GM12865 (cell line): ENCODE measurements around the gene FITM1.

Experiments
- DNase-seq: peaks from one replicate; pipeline ENCODE4 v3.0.0; 2010; ENCODE audit warnings: low read depth
- H3K4me3 ChIP-seq: 2 replicates; pipeline ENCODE4 v1.5.1; 2011; ENCODE audit warnings: mild to moderate bottlenecking, low read depth, low read length, control low read depth
- TF ChIP-seq, protein P1 (sequence below): IDR thresholded peaks from 2 replicates; pipeline ENCODE4 v1.5.1; 2011; ENCODE audit warnings: low read length, control low read depth, low read depth, inconsistent platforms; ENCODE audit not compliant: insufficient read depth; ENCODE audit errors: missing control alignments

FITM1 gene

DNA sequence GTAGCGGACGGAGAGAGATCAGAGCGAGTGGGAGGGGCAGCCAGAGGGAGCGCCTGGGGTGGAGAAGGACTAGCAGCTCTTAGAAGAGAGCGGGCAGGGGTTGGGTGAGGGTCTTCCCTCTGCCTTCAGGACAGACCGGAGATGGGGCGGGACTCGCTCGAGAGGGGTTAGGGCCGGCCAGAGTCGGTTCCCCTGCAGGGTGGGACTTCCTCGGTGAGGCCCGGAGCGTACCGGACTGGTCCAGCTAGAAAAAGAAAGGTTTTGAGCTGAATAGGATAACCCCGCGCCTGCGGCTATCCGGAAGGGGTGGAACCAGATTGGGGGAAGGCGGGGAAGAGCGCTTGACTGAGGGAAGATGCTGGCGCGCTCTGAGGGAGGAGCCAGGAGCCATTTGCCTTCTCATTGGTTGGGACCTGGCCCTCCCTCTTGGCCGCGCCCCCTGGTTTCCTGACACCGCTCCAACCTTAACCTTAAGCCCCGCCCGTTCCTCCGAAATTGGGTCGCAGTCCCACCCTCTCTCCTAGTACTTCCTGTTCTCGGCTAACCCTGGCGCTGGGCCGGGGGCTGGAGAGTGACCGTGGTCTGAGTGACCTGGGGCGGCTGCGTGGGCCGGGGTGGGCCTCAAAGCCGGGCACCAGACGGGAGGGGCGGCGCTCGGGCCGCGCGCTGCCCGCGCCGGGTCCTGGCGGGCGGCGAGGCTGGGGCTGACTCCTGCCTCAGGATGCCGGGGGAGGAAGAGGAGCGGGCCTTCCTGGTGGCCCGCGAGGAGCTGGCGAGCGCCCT is 16.7 kb downstream of the FITM1 start, which contains the start of gene RNF31:
Gene RNF31, plus strand, starts transcription at position 521 of the 783 bp plus-strand sequence. Its CDS starts 201 bp downstream, at position 722.
- DNase-seq: peak; percentile 99
- TF ChIP-seq, protein P1, sequence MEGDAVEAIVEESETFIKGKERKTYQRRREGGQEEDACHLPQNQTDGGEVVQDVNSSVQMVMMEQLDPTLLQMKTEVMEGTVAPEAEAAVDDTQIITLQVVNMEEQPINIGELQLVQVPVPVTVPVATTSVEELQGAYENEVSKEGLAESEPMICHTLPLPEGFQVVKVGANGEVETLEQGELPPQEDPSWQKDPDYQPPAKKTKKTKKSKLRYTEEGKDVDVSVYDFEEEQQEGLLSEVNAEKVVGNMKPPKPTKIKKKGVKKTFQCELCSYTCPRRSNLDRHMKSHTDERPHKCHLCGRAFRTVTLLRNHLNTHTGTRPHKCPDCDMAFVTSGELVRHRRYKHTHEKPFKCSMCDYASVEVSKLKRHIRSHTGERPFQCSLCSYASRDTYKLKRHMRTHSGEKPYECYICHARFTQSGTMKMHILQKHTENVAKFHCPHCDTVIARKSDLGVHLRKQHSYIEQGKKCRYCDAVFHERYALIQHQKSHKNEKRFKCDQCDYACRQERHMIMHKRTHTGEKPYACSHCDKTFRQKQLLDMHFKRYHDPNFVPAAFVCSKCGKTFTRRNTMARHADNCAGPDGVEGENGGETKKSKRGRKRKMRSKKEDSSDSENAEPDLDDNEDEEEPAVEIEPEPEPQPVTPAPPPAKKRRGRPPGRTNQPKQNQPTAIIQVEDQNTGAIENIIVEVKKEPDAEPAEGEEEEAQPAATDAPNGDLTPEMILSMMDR: no peak
- peak within 1 kb of the TSS; percentile 96 for H3K4me3 ChIP-seq

DNA sequence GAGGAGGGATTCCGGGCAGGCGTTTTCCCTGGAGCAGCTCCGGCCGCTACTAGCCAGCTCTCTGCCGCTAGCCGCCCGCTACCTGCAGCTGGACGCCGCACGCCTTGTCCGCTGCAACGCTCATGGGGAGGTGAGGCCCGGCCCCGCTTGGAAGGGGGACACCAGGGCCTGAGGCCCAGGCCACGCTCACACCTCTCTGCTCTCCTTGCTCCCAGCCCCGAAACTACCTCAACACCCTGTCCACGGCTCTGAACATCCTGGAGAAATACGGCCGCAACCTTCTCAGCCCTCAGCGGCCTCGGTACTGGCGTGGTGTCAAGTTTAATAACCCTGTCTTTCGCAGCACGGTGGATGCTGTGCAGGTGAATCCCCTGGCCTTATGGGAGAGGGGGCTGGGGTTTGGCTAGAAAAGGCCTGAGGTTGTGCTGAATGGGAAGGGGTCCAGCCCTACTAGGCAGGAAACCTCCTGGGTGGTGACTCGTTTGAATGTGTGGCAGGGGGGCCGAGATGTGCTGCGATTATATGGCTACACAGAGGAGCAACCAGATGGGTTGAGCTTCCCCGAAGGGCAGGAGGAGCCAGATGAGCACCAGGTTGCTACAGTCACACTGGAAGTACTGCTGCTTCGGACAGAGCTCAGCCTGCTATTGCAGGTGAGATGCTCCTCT is 17.4 kb downstream of the FITM1 start:
- TF ChIP-seq, protein P1: no peak

DNA sequence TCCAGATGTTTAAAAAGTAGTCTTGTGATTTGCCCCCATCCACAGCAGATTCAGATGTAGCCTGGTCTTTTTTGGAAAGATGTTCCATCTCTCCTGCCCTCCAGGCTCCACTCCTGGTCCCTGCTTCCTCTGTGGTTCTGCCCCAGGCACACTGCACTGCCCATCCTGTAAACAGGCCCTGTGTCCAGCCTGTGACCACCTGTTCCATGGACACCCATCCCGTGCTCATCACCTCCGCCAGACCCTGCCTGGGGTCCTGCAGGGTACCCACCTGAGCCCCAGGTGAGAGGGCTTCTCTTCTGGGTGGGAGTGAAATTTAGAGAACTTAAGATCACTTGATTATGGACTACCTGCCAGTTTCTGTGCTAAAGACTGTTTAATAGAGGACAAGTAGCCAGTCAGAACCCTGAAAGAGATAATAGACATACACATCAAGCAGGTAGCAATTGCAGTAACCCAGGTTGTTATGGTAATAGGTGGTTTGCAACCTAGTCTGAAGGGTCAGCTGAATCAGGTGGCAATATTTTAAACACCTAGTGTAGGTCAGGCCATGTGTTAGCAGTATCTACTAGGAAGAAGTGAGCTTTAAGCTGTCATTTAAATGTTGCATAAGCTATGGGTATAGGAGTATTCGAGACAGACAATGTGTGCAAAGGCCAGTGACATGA is 19.0 kb downstream of the FITM1 start:
- H3K4me3 ChIP-seq: no peak overlapping the region
- TF ChIP-seq, protein P1: no peak
- DNase-seq: no peak

More for the DNA sequence above, 17.4 kb downstream of the FITM1 start:
- DNase-seq: no peak
- peak overlapping the region; percentile 96 for H3K4me3 ChIP-seq

DNA sequence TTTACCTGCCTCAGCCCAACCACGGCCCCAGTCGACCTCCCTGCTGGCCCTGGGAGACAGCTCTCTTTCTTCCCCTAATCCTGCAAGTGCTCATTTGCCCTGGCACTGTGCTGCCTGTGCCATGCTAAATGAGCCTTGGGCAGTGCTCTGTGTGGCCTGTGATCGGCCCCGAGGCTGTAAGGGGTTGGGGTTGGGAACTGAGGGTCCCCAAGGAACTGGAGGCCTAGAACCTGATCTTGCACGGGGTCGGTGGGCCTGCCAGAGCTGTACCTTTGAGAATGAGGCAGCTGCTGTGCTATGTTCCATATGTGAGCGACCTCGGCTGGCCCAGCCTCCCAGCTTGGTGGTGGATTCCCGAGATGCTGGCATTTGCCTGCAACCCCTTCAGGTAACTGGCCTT is 19.6 kb downstream of the FITM1 start:
- H3K4me3 ChIP-seq: no peak overlapping the region
- TF ChIP-seq, protein P1: no peak
- no peak for DNase-seq

DNA sequence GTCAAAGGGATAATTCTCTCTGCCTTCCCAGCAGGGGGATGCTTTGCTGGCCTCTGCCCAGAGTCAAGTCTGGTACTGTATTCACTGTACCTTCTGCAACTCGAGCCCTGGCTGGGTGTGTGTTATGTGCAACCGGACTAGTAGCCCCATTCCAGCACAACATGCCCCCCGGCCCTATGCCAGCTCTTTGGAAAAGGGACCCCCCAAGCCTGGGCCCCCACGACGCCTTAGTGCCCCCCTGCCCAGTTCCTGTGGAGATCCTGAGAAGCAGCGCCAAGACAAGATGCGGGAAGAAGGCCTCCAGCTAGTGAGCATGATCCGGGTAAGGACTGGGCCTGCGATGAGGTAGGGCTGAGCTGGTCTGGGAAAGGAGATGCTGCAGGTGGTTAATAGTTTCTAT is 20.1 kb downstream of the FITM1 start:
- DNase-seq: no peak
- H3K4me3 ChIP-seq: no peak overlapping the region
- TF ChIP-seq, protein P1: no peak

DNA sequence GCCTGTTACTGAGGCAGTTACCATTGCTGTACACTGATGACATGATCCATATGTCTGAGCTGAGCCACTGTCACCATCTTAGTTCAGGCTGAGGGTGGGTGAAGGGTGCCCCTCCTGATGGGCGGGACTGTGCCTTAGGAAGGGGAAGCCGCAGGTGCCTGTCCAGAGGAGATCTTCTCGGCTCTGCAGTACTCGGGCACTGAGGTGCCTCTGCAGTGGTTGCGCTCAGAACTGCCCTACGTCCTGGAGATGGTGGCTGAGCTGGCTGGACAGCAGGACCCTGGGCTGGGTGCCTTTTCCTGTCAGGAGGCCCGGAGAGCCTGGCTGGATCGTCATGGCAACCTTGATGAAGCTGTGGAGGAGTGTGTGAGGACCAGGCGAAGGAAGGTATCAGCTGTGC is 20.5 kb downstream of the FITM1 start:
- TF ChIP-seq, protein P1: no peak
- no peak for DNase-seq
- no peak overlapping the region for H3K4me3 ChIP-seq
